ENCODE measurements around the gene AJAP1.

- TF ChIP-seq YY1 (IDR thresholded peaks at IDR 0.05; ENCODE audit: insufficient read depth, insufficient read length) (no peak), ZNF274 (IDR thresholded peaks at IDR 0.05; ENCODE audit: low read depth, low read length) (no peak), SUZ12 (IDR thresholded peaks at IDR 0.05; ENCODE audit: extremely low read depth, insufficient read depth, insufficient read length) (no peak)
Measured at GRCh38 chr1:4634156-4634792, 20.1 kb upstream of the AJAP1 start.

Measured in NT2/D1 (cell line).